Muscle layer of duodenum (tissue), 2 donors: ENCODE measurements around the gene RSAD2.

ENCODE experiments used
- H3K27ac ChIP-seq: one replicate; pipeline ENCODE4 v1.7.0; 2013; ENCODE audit warnings: mild to moderate bottlenecking, low read length
- H3K27me3 ChIP-seq: one replicate; pipeline ENCODE4 v1.7.0; 2013; ENCODE audit warnings: low read depth, mild to moderate bottlenecking, control low read depth, low read length
- H3K36me3 ChIP-seq, 2 donors: one replicate each; pipeline ENCODE4 v1.7.0; 2013; ENCODE audit warnings: low read length in 2 of 2, control low read depth in 1 of 2, mild to moderate bottlenecking in 1 of 2; ENCODE audit not compliant: insufficient read depth in 2 of 2, control insufficient read depth in 1 of 2
- H3K4me1 ChIP-seq, 2 donors: one replicate each; pipeline ENCODE4 v1.7.0; 2013; ENCODE audit warnings: low read length in 2 of 2, mild to moderate bottlenecking in 2 of 2, control low read depth in 1 of 2, moderate library complexity in 1 of 2; ENCODE audit not compliant: insufficient read depth in 2 of 2, control insufficient read depth in 1 of 2
- H3K4me3 ChIP-seq, 2 donors: one replicate each; pipeline ENCODE4 v1.7.0; 2013; ENCODE audit warnings: low read length in 2 of 2, low read depth in 1 of 2, mild to moderate bottlenecking in 1 of 2
- H3K9me3 ChIP-seq, 2 donors: one replicate each; pipeline ENCODE4 v1.7.0; 2013; ENCODE audit warnings: low read length in 2 of 2, control low read depth in 1 of 2, mild to moderate bottlenecking in 1 of 2; ENCODE audit not compliant: control insufficient read depth in 1 of 2
- donor health status: healthy.

The RSAD2 gene

GRCh38 chr2:6937582-6937981, 60.0 kb downstream of the RSAD2 start:
- Histone ChIP-seq H3K4me3 (no peak overlapping the region), H3K27me3 (no peaks in the 10 kb centered on the region), H3K36me3 (peaks cover 0 to 8% of the 10 kb centered on the region in 2 donors), H3K4me1 (no peaks in the 10 kb centered on the region), H3K27ac (no peak overlapping the region), H3K9me3 (no peaks in the 10 kb centered on the region)

DNA sequence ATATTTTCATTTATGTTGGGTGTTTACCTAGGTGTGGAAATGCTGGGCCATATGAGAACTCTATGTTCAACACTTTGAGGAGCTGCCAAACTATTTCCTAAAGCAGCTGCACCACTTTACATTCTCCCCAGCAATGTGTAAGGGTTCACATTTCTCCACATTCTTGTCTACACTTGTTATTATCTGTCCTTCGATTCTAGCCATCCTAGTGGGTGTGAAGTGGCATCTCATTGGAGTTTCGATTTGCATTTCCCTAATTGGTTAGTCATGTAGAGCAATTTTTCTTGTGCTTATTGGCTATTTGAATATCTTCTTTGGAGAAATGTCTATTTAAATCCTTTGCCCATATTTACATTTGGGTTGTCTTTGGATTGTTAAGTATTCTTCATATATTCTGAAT, 61.5 kb downstream of the RSAD2 start:
- Histone ChIP-seq H3K4me3 (no peak overlapping the region), H3K36me3 (peaks cover 0 to 13% of the 10 kb centered on the region in 2 donors), H3K4me1 (peaks cover 0 to 1% of the 10 kb centered on the region in 2 donors), H3K27ac (no peak overlapping the region), H3K9me3 (no peaks in the 10 kb centered on the region), H3K27me3 (no peaks in the 10 kb centered on the region)

- peaks cover 0 to 13% of the 10 kb centered on the region in 2 donors for H3K36me3 ChIP-seq
- no peak overlapping the region for H3K27ac ChIP-seq
- H3K4me1 ChIP-seq = peaks cover 0 to 4% of the 10 kb centered on the region in 2 donors
- H3K4me3 ChIP-seq = no peak overlapping the region
- no peaks in the 10 kb centered on the region for H3K27me3 ChIP-seq
- H3K9me3 ChIP-seq = no peaks in the 10 kb centered on the region
These were observed 63.2 kb downstream of the RSAD2 start for GRCh38 chr2:6940820-6941219.

DNA sequence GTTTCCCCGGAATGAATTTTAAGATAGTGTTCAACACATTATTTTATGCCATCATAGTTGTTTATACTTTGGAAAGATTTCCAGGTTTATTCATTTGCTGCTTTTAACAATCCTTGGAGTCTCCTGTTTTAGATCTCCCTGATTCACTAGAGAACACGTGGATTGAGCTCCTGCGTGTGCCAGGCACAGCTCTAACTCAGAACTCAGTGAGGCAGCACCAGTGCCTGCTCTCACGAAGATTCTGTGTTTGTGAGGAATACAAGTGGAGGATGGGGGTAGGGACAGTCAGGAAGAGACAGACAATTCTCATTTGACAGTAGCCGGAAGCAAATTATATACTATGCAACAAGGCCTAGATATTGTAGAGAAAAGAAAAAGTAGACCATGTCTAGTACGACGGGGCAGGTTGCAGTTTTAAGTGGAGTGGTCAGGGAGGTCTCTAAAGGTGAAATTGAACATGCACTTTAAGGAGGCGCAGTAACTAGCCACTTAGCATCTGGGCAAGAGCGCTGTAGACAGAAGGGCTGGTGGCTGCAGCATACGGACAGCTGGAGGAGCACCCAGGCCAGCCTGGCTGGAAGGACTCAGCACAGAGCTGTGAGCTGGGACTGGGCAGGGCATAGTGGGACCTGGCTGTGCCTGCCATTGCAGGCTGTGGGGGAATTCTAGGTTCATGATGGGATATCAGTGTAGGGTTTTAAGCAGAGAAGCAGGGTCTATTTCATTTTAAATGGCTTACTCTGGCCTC, 63.9 kb downstream of the RSAD2 start:
- Histone ChIP-seq H3K27ac (no peak overlapping the region), H3K27me3 (no peaks in the 10 kb centered on the region), H3K4me1 (peaks cover 0 to 4% of the 10 kb centered on the region in 2 donors), H3K36me3 (peaks cover 0 to 13% of the 10 kb centered on the region in 2 donors), H3K4me3 (no peak overlapping the region), H3K9me3 (no peaks in the 10 kb centered on the region)

- Histone ChIP-seq H3K27me3 (no peaks in the 10 kb centered on the region), H3K36me3 (peaks cover 0 to 13% of the 10 kb centered on the region in 2 donors), H3K4me1 (peaks cover 0 to 4% of the 10 kb centered on the region in 2 donors), H3K9me3 (no peaks in the 10 kb centered on the region), H3K4me3 (no peak overlapping the region), H3K27ac (no peak overlapping the region)
These were observed 65.3 kb downstream of the RSAD2 start for GRCh38 chr2:6942848-6943247.

DNA sequence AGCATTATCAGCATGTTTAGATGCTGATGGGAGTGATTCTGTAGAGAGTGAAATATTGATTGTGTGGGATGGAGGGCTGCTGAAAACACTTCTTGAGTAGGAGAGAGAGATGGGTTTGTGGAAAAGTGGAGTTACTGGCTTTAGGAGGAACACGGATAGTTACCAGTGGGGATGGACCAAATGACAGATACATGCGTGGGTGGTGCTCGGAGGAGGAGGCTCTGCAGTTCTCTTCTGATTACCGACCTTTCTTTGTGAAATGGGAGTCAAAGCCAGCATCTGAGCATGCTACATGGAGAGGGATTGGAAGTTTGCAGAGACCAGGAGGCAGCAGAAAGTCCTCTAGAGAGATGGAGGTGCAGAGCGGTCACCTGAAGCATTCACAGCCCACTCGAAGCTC, 65.9 kb downstream of the RSAD2 start:
- H3K4me1 ChIP-seq = peaks cover 0 to 4% of the 10 kb centered on the region in 2 donors
- H3K27ac ChIP-seq = no peak overlapping the region
- H3K27me3 ChIP-seq = no peaks in the 10 kb centered on the region
- H3K4me3 ChIP-seq = no peak overlapping the region
- H3K9me3 ChIP-seq = no peaks in the 10 kb centered on the region
- H3K36me3 ChIP-seq = peaks cover 0 to 13% of the 10 kb centered on the region in 2 donors

GRCh38 chr2:6943971-6944370, 66.4 kb downstream of the RSAD2 start:
- H3K4me3 ChIP-seq = no peak overlapping the region
- peaks cover 0 to 13% of the 10 kb centered on the region in 2 donors for H3K36me3 ChIP-seq
- H3K27me3 ChIP-seq = no peaks in the 10 kb centered on the region
- no peak overlapping the region for H3K27ac ChIP-seq
- no peaks in the 10 kb centered on the region for H3K9me3 ChIP-seq
- peaks cover 0 to 4% of the 10 kb centered on the region in 2 donors for H3K4me1 ChIP-seq

- no peak overlapping the region for H3K4me3 ChIP-seq
- no peak overlapping the region for H3K27ac ChIP-seq
- no peaks in the 10 kb centered on the region for H3K9me3 ChIP-seq
- H3K4me1 ChIP-seq = peaks cover 0 to 4% of the 10 kb centered on the region in 2 donors
- H3K36me3 ChIP-seq = peaks cover 0 to 13% of the 10 kb centered on the region in 2 donors
- H3K27me3 ChIP-seq = no peaks in the 10 kb centered on the region
These were observed 67.0 kb downstream of the RSAD2 start for GRCh38 chr2:6944555-6944954.

DNA sequence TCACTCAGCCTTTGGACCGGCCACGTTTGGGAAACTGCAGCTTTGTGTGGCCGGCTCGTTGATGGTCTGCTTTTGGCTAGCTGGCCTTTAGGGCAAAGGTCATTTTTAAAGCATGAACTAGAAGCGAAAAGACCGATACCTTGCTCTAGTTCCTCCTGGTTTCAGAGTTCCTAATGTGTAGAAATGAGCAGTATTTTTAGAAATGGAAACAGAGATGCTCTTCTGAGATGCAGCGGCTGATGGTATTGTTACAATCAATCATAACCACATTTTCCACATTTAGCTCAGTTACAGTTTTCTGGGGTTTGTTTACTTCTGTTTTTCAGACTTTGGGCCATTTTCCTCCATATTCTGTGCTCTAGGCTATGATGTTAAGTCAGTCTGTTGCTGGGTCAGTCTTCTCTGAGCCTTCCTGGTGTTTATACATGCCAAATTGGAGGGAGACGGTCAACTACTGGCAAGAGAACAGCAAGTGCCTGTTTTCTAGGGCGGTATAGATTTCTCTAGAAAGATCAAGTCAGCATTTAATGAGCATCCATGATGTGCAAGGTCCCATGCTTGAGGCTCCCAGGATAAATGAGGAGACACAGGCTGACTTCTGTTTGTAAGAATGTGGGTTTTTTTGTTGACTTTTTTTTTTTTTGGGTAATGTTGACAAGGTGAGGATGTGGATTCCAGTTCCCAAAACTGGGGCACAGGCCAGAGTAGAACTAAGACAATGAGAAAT, 67.7 kb downstream of the RSAD2 start:
- no peak overlapping the region for H3K4me3 ChIP-seq
- no peaks in the 10 kb centered on the region for H3K9me3 ChIP-seq
- H3K36me3 ChIP-seq = peaks cover 0 to 13% of the 10 kb centered on the region in 2 donors
- H3K27ac ChIP-seq = no peak overlapping the region
- H3K27me3 ChIP-seq = no peaks in the 10 kb centered on the region
- peaks cover 0 to 4% of the 10 kb centered on the region in 2 donors for H3K4me1 ChIP-seq

- Histone ChIP-seq H3K4me3 (no peak overlapping the region), H3K27me3 (no peaks in the 10 kb centered on the region), H3K4me1 (peaks cover 0 to 4% of the 10 kb centered on the region in 2 donors), H3K27ac (no peak overlapping the region), H3K9me3 (no peaks in the 10 kb centered on the region), H3K36me3 (peaks cover 0 to 13% of the 10 kb centered on the region in 2 donors)
These were observed 68.2 kb downstream of the RSAD2 start for GRCh38 chr2:6945821-6946220.

- H3K27ac ChIP-seq = no peak overlapping the region
- peaks cover 0 to 4% of the 10 kb centered on the region in 2 donors for H3K4me1 ChIP-seq
- peaks cover 0 to 11% of the 10 kb centered on the region in 2 donors for H3K36me3 ChIP-seq
- H3K4me3 ChIP-seq = no peak overlapping the region
- no peaks in the 10 kb centered on the region for H3K9me3 ChIP-seq
- H3K27me3 ChIP-seq = no peaks in the 10 kb centered on the region
These were observed 69.1 kb downstream of the RSAD2 start for GRCh38 chr2:6946722-6947121.
